DND-41 (cell line): Measurements from ENCODE around the gene GALR2.
A peak's percentile ranks its signal among the peaks of the same experiment; 100 is the strongest.

Experiments used
- ATAC-seq: fragments of 200-7000 bp; cut with Tn5 transposase; 3 replicates; pipeline ENCODE4 v1.9.1; 2021; ENCODE audit warnings: low read depth; ENCODE audit not compliant: insufficient read depth
- DNase-seq: peaks from one replicate; pipeline ENCODE4 v3.0.0-alpha.2; 2020
- H2AFZ ChIP-seq: 2 replicates; pipeline ENCODE4 v1.6.0; 2012; ENCODE audit warnings: low read depth, low read length
- H3K27ac ChIP-seq: 2 replicates; pipeline ENCODE4 v1.5.1; 2012; ENCODE audit warnings: low read length, inconsistent platforms
- H3K27me3 ChIP-seq: fragments of 200-600 bp; sonication (generic); 2 replicates; pipeline ENCODE4 v1.6.0; 2012; ENCODE audit warnings: low read length, mild to moderate bottlenecking, inconsistent platforms; ENCODE audit not compliant: insufficient read depth, poor library complexity
- H3K36me3 ChIP-seq: 2 replicates; pipeline ENCODE4 v1.5.1; 2012; ENCODE audit warnings: low read length, inconsistent platforms; ENCODE audit not compliant: insufficient read depth
- H3K4me1 ChIP-seq: 2 replicates; pipeline ENCODE4 v1.5.1; 2012; ENCODE audit warnings: mild to moderate bottlenecking, low read length; ENCODE audit not compliant: insufficient read depth
- H3K4me2 ChIP-seq: 2 replicates; pipeline ENCODE4 v1.6.0; 2012; ENCODE audit warnings: mild to moderate bottlenecking, moderate library complexity, low read length, inconsistent platforms; ENCODE audit not compliant: insufficient read depth
- H3K4me3 ChIP-seq, 2 experiments: fragments of 200-600 bp in 1 of 2; shearing (Covaris generic) in 1 of 2; 2 replicates each; pipeline ENCODE4 v1.5.1; 2012 to 2016; ENCODE audit warnings: inconsistent platforms in 2 of 2, low read length in 2 of 2, mild to moderate bottlenecking in 2 of 2, low read depth in 1 of 2, moderate library complexity in 1 of 2
- H3K79me2 ChIP-seq: 2 replicates; pipeline ENCODE4 v1.6.0; 2012; ENCODE audit warnings: low read length, inconsistent platforms; ENCODE audit not compliant: insufficient read depth
- H3K9ac ChIP-seq: 2 replicates; pipeline ENCODE4 v1.6.0; 2012; ENCODE audit warnings: low read depth, mild to moderate bottlenecking, inconsistent platforms, low read length, moderate library complexity
- H3K9me3 ChIP-seq: 2 replicates; pipeline ENCODE4 v1.5.1; 2012; ENCODE audit warnings: low read length, moderate library complexity, mild to moderate bottlenecking, inconsistent platforms; ENCODE audit not compliant: insufficient read depth, severe bottlenecking
- H4K20me1 ChIP-seq: 2 replicates; pipeline ENCODE4 v1.6.0; 2012; ENCODE audit warnings: low read length; ENCODE audit not compliant: insufficient read depth
- CTCF ChIP-seq: IDR thresholded peaks from 2 replicates; pipeline ENCODE4 v1.5.1; 2012; ENCODE audit warnings: borderline replicate concordance, low read length, moderate library complexity, mild to moderate bottlenecking; ENCODE audit not compliant: poor library complexity, severe bottlenecking; ENCODE audit errors: extremely low read depth
- EZH2 ChIP-seq: IDR thresholded peaks from 3 replicates; pipeline ENCODE4 v1.6.1; 2012; ENCODE audit warnings: borderline replicate concordance, low read depth, mild to moderate bottlenecking, moderate library complexity, low read length, inconsistent platforms; ENCODE audit not compliant: severe bottlenecking

GALR2 gene

GRCh38 chr17:76091526-76092286, 17.1 kb downstream of the GALR2 start:
- Histone ChIP-seq H3K27me3 (no peaks in the 10 kb centered on the region), H2AFZ (no peak overlapping the region), H3K4me3 (no peak overlapping the region), H3K4me2 (no peak overlapping the region), H3K9ac (no peak overlapping the region), H3K79me2 (no peaks in the 10 kb centered on the region), H3K36me3 (peaks cover 92% of the 10 kb centered on the region), H3K4me1 (no peaks in the 10 kb centered on the region), H3K27ac (no peak overlapping the region; the same call in 1 of the 2 replicates), H3K9me3 (no peaks in the 10 kb centered on the region), H4K20me1 (no peaks in the 10 kb centered on the region)
- DNase-seq (no peak), ATAC-seq (no peak)
- TF ChIP-seq EZH2, result no peak
- TF ChIP-seq CTCF, result no peak

GRCh38 chr17:76092526-76093413, 18.2 kb downstream of the GALR2 start:
- Histone ChIP-seq H3K79me2 (no peaks in the 10 kb centered on the region), H3K4me1 (no peaks in the 10 kb centered on the region), H3K9me3 (no peaks in the 10 kb centered on the region), H4K20me1 (no peaks in the 10 kb centered on the region), H3K27ac (no peak overlapping the region; the same call in 1 of the 2 replicates), H3K4me3 (no peak overlapping the region), H3K27me3 (no peaks in the 10 kb centered on the region), H3K4me2 (no peak overlapping the region), H2AFZ (no peak overlapping the region), H3K9ac (no peak overlapping the region), H3K36me3 (peaks cover 92% of the 10 kb centered on the region)
- no peak for TF ChIP-seq CTCF
- TF ChIP-seq EZH2, result no peak
- DNase-seq, result no peak
- ATAC-seq, result peak; percentile 20; the same call in 1 of the 3 replicates

GRCh38 chr17:76094046-76094445, 19.5 kb downstream of the GALR2 start:
- ATAC-seq (no peak), DNase-seq (no peak)
- no peaks in the 10 kb centered on the region for H4K20me1 ChIP-seq
- H3K4me1 ChIP-seq, result no peaks in the 10 kb centered on the region
- H3K79me2 ChIP-seq, result no peaks in the 10 kb centered on the region
- H3K36me3 ChIP-seq, result peaks cover 86% of the 10 kb centered on the region
- no peaks in the 10 kb centered on the region for H3K9me3 ChIP-seq
- H3K27me3 ChIP-seq, result no peaks in the 10 kb centered on the region
- H3K9ac ChIP-seq, result no peak overlapping the region
- no peak for TF ChIP-seq EZH2
- no peak for TF ChIP-seq CTCF
- no peak overlapping the region for H3K4me3 ChIP-seq
- H3K4me2 ChIP-seq, result no peak overlapping the region
- no peak overlapping the region for H3K27ac ChIP-seq
- no peak overlapping the region for H2AFZ ChIP-seq
